ENCODE measurements around the gene ZNF362. TPM values are rescaled to one million over a fixed set of nuclear protein-coding genes. Genes with fewer than 3 reads are reported as not detected.

Gene ZNF362
- total and polyA plus RNA-seq, 2 of the 13 experiments (the other 11 are each of a cell fraction or from before 2014, with no cell fraction given), result 8.3 to 14.2 TPM

DNA sequence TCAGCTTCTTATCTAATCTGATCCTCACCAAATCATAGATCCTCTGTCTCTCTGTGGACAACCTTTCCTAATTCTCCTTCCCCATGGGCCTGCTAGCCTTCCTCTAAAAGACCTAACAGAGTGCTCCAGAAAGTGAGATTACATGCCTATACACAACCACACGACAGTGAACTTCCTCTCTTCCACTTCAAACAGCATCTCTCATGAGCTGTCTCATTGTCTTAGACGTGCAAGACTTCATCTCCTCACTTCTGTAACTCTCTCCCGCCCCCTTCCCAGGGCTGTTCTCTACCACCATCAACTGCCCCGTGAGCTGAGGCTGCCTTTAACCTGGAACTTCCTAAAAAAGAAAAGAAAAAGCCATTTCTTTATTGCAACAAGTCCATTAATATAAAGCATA, 78.7 kb downstream of the ZNF362 start:
- CTCF ChIA-PET (ENCODE audit: low intra/inter-chr PET ratio, low total read pairs), result no interaction called here
- Histone ChIP-seq H3K36me3 (replicated peaks in 1 of 2; ENCODE audit: control insufficient read depth in 1 of 2, insufficient read depth in 2 of 2, low read length in 2 of 2) (peaks cover 21 to 43% of the 10 kb centered on the region in 2 experiments), H3K9ac (ENCODE audit: insufficient read depth, low read depth, low read length) (peak overlapping the region; percentile 37), H3K9me3 (ENCODE audit: low read length) (no peaks in the 10 kb centered on the region), H3K4me1 (ENCODE audit: insufficient read depth, low read length) (peaks cover 74% of the 10 kb centered on the region), H3K4me2 (ENCODE audit: low read depth, low read length) (peak overlapping the region; percentile 38), H3K4me3 (replicated peaks in 1 of 3; ENCODE audit: insufficient read depth in 1 of 3, low read depth in 2 of 3, low read length in 3 of 3) (no peak overlapping the region), H3K27ac (ENCODE audit: extremely low read length, insufficient read depth, low read length) (peak overlapping the region; percentile 44), H3K79me2 (ENCODE audit: insufficient read depth, low read length) (peaks cover 66% of the 10 kb centered on the region), H2AFZ (ENCODE audit: low read length) (no peak overlapping the region), H3K27me3 (ENCODE audit: control insufficient read depth in 1 of 2, insufficient read depth in 2 of 2, low read length in 2 of 2) (no peaks in the 10 kb centered on the region), H4K20me1 (ENCODE audit: insufficient read depth, low read length) (peaks cover 85% of the 10 kb centered on the region)
- 81% methylated on average over 4 of the region's 4 CpGs for WGBS (ENCODE audit: low lambda C conversion rate)
- no peak for DNase-seq (ENCODE audit: low spot score)
- no peak for ATAC-seq
- FAIRE-seq, result no peak
- TF ChIP-seq YEATS4 (CRISPR knock-in tag; IDR thresholded peaks at IDR 0.05; ENCODE audit: borderline replicate concordance) (no peak), AGO2 (optimal IDR thresholded peaks at IDR 0.05; ENCODE audit: low read depth, low read length) (peak; percentile 1), RBM22 (optimal IDR thresholded peaks at IDR 0.05; ENCODE audit: low read length) (peak; percentile 78), ZNF564 (CRISPR knock-in tag; IDR thresholded peaks at IDR 0.05) (no peak), ZNF224 (CRISPR knock-in tag; IDR thresholded peaks at IDR 0.05) (no peak)
- TF ChIP-seq, protein P1, sequence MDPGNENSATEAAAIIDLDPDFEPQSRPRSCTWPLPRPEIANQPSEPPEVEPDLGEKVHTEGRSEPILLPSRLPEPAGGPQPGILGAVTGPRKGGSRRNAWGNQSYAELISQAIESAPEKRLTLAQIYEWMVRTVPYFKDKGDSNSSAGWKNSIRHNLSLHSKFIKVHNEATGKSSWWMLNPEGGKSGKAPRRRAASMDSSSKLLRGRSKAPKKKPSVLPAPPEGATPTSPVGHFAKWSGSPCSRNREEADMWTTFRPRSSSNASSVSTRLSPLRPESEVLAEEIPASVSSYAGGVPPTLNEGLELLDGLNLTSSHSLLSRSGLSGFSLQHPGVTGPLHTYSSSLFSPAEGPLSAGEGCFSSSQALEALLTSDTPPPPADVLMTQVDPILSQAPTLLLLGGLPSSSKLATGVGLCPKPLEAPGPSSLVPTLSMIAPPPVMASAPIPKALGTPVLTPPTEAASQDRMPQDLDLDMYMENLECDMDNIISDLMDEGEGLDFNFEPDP (CRISPR knock-in tag; conservative IDR thresholded peaks at IDR 0.05), result no peak
- in situ Hi-C loops (cut with HindIII; ENCODE audit: extremely low pct_ligation_motif_present, low pct_unique_long_range_greater_than_20kb), result no loop called here
- POLR2A ChIA-PET, result interaction anchor here (1.0 to 1.7 kb wide), 2 partner anchors 12 to 15 kb away, joined by 5 to 7 read pairs; no protein-coding TSS in a partner anchor
- BruUV-seq (replicated peaks), result no TSS peak
- intact Hi-C loops (cut with micrococcal nuclease; ENCODE audit: unreplicated experiment), result no loop called here

DNA sequence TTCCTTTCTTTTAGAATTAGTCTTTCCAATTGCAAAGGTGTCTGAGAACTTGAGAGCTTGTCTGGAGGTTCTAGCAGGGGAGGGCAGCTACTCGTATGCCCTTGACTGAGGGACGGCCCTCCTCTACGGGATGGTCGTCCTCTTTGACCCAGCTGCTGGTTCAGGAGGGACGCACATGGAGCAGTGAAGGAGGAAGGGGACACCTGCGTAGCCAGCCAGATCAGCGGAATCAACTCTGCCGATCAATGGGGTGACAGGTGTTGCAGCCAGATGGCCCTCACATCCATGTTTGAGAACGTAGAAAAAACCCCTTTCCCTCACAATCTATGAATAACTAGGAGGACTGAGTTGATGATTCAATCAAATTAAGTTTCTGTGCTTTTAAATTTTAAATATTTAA, 80.3 kb downstream of the ZNF362 start:
- TF ChIP-seq FOSL1 (CRISPR knock-in tag; IDR thresholded peaks at IDR 0.05; ENCODE audit: borderline replicate concordance), result no peak
- TF ChIP-seq RBM22 (optimal IDR thresholded peaks at IDR 0.05; ENCODE audit: low read length), result peak; percentile 66
- peak; percentile 60 for TF ChIP-seq ZBTB38 (CRISPR knock-in tag; IDR thresholded peaks at IDR 0.05)
- TF ChIP-seq, protein P2, sequence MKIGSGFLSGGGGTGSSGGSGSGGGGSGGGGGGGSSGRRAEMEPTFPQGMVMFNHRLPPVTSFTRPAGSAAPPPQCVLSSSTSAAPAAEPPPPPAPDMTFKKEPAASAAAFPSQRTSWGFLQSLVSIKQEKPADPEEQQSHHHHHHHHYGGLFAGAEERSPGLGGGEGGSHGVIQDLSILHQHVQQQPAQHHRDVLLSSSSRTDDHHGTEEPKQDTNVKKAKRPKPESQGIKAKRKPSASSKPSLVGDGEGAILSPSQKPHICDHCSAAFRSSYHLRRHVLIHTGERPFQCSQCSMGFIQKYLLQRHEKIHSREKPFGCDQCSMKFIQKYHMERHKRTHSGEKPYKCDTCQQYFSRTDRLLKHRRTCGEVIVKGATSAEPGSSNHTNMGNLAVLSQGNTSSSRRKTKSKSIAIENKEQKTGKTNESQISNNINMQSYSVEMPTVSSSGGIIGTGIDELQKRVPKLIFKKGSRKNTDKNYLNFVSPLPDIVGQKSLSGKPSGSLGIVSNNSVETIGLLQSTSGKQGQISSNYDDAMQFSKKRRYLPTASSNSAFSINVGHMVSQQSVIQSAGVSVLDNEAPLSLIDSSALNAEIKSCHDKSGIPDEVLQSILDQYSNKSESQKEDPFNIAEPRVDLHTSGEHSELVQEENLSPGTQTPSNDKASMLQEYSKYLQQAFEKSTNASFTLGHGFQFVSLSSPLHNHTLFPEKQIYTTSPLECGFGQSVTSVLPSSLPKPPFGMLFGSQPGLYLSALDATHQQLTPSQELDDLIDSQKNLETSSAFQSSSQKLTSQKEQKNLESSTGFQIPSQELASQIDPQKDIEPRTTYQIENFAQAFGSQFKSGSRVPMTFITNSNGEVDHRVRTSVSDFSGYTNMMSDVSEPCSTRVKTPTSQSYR (CRISPR knock-in tag; IDR thresholded peaks at IDR 0.05; ENCODE audit: borderline replicate concordance), result no peak
- DNase-seq (ENCODE audit: low spot score), result no peak
- WGBS (ENCODE audit: low lambda C conversion rate), result 87% methylated on average over 9 of the region's 9 CpGs
- Histone ChIP-seq H4K20me1 (ENCODE audit: insufficient read depth, low read length) (peaks cover 89% of the 10 kb centered on the region), H3K4me2 (ENCODE audit: low read depth, low read length) (no peak overlapping the region), H3K4me3 (replicated peaks in 1 of 3; ENCODE audit: insufficient read depth in 1 of 3, low read depth in 2 of 3, low read length in 3 of 3) (no peak overlapping the region), H3K9ac (ENCODE audit: insufficient read depth, low read depth, low read length) (no peak overlapping the region), H3K36me3 (replicated peaks in 1 of 2; ENCODE audit: control insufficient read depth in 1 of 2, insufficient read depth in 2 of 2, low read length in 2 of 2) (peaks cover 12 to 32% of the 10 kb centered on the region in 2 experiments), H3K27me3 (ENCODE audit: control insufficient read depth in 1 of 2, insufficient read depth in 2 of 2, low read length in 2 of 2) (no peaks in the 10 kb centered on the region), H3K4me1 (ENCODE audit: insufficient read depth, low read length) (peaks cover 89% of the 10 kb centered on the region), H3K27ac (ENCODE audit: extremely low read length, insufficient read depth, low read length) (no peak overlapping the region), H3K79me2 (ENCODE audit: insufficient read depth, low read length) (peaks cover 82% of the 10 kb centered on the region), H2AFZ (ENCODE audit: low read length) (no peak overlapping the region), H3K9me3 (ENCODE audit: low read length) (no peaks in the 10 kb centered on the region)
- in situ Hi-C loops (cut with HindIII; ENCODE audit: extremely low pct_ligation_motif_present, low pct_unique_long_range_greater_than_20kb) (no loop called here), intact Hi-C loops (cut with micrococcal nuclease; ENCODE audit: unreplicated experiment) (no loop called here)
- no peak for ATAC-seq
- no TSS peak for BruUV-seq (replicated peaks)
- POLR2A ChIA-PET, result interaction anchor here (1.0 kb wide), 1 partner anchor 11 kb away, joined by 9 read pairs; no protein-coding TSS in a partner anchor
- CTCF ChIA-PET (ENCODE audit: low intra/inter-chr PET ratio, low total read pairs), result no interaction called here
- no peak for FAIRE-seq

Measured in HepG2 (cell line).